ENCODE data around the gene WDR38.
"Not testable (repeated sequence)": the region's sequence is repeated elsewhere in the genome, so short reads cannot be mapped to it uniquely, and the experiment has no call there.

Gene WDR38

GRCh38 chr9:124834591-124834990 lies 18.7 kb upstream of the WDR38 start:
- no peak for DNase-seq

- DNase-seq: peak; percentile 30
Measured at GRCh38 chr9:124835026-124835557, 18.2 kb upstream of the WDR38 start.

GRCh38 chr9:124838132-124838531 lies 15.1 kb upstream of the WDR38 start:
- DNase-seq: not testable (repeated sequence)

- DNase-seq: not testable (repeated sequence)
Measured at GRCh38 chr9:124838567-124839275, 14.5 kb upstream of the WDR38 start.

- DNase-seq: no peak
Measured at GRCh38 chr9:124839612-124840299, 13.5 kb upstream of the WDR38 start.

GRCh38 chr9:124840300-124840833 lies 12.9 kb upstream of the WDR38 start:
- no peak for DNase-seq

- DNase-seq: no peak
Measured at GRCh38 chr9:124841075-124841821, 12.0 kb upstream of the WDR38 start.

GRCh38 chr9:124843456-124844034 lies 9.7 kb upstream of the WDR38 start:
- no peak for DNase-seq

- no peak for DNase-seq
Measured at GRCh38 chr9:124844291-124844690, 9.0 kb upstream of the WDR38 start.

- not testable (repeated sequence) for DNase-seq
Measured at GRCh38 chr9:124846467-124846866, 6.8 kb upstream of the WDR38 start.

- no peak for DNase-seq
Measured at GRCh38 chr9:124846969-124847368, 6.3 kb upstream of the WDR38 start.

- no peak for DNase-seq
Measured at GRCh38 chr9:124849801-124850200, 3.5 kb upstream of the WDR38 start.

GRCh38 chr9:124852121-124852828 lies 985 bp upstream of the WDR38 start:
- DNase-seq: no peak

- DNase-seq: no peak
Measured at GRCh38 chr9:124853605-124854143, 414 bp downstream of the WDR38 start.

- no peak for DNase-seq
Measured at GRCh38 chr9:124854161-124854560, 901 bp downstream of the WDR38 start.

GRCh38 chr9:124854822-124855221 lies 1.6 kb downstream of the WDR38 start:
- no peak for DNase-seq

GRCh38 chr9:124855566-124855943 lies 2.3 kb downstream of the WDR38 start:
- no peak for DNase-seq

- peak; percentile 54 for DNase-seq
Measured at GRCh38 chr9:124855944-124856765, 2.9 kb downstream of the WDR38 start.

GRCh38 chr9:124857533-124858162 lies 4.4 kb downstream of the WDR38 start:
- no peak for DNase-seq

- DNase-seq: no peak
Measured at GRCh38 chr9:124858330-124859046, 5.2 kb downstream of the WDR38 start.
